K562 (cell line): ENCODE results near the gene ZIC2. TPM values are rescaled to one million over a fixed set of nuclear protein-coding genes. Genes with fewer than 3 reads are reported as not detected.

ENCODE experiments used
- ATAC-seq: fragments of 200-7000 bp; cut with Tn5 transposase; 3 replicates; pipeline ENCODE4 v1.9.1; 2020; ENCODE audit warnings: moderate library complexity
- BruUV-seq: library from RNA; stranded (reverse); fragments of 400-500 nt; replicated peaks from 2 replicates; lab custom pipeline; 2021; lab: Mats Ljungman, UMichigan
- CTCF ChIA-PET: fragments of 300-600 bp; formaldehyde crosslinking; extraction: SDS; loops from one replicate; lab custom pipeline; 2021; ENCODE audit warnings: low intra/inter-chr PET ratio; lab: Yijun Ruan, JAX
- POLR2A ChIA-PET: fragments of 300-600, 350-650 bp; sonication (Branson Sonifier 250); formaldehyde crosslinking; extraction: SDS; loops from one replicate; lab custom pipeline; 2021; ENCODE audit warnings: antibody characterized with exemption, inconsistent platforms; lab: Yijun Ruan, JAX
- DNase-seq, 4 experiments: peaks; one replicate each; pipeline versions ENCODE4 v3.0.0 to v3.0.0-alpha.2; 2011 to 2018; ENCODE audit warnings: low spot score in 3 of 4, mixed read lengths in 3 of 4; ENCODE audit errors: extremely low read depth in 1 of 4
- FAIRE-seq: peaks from 2 replicates; lab custom pipeline; 2011; peaks lifted over from hg19 to GRCh38; lab: Jason Lieb, UNC
- H2AFZ ChIP-seq: 2 replicates; pipeline ENCODE4 v1.6.0; 2011; ENCODE audit warnings: low read depth, low read length, control low read depth, inconsistent platforms
- H3K27ac ChIP-seq: fragments of 200-600 bp; 3 replicates; pipeline ENCODE4 v1.8.0; 2011; ENCODE audit warnings: low read depth, mild to moderate bottlenecking, control low read depth, inconsistent platforms, low read length, moderate library complexity, mixed read lengths; ENCODE audit errors: extremely low read depth
- H3K27me3 ChIP-seq, 2 experiments: fragments of 300-600 bp in 1 of 2; 2 replicates in 1 of 2; 3 replicates in 1 of 2; pipeline versions ENCODE4 v1.6.0 to v1.8.0; 2011; ENCODE audit warnings: inconsistent platforms in 2 of 2, low read length in 2 of 2, mild to moderate bottlenecking in 1 of 2, mixed read lengths in 1 of 2, moderate library complexity in 1 of 2; ENCODE audit not compliant: control insufficient read depth in 2 of 2, insufficient read depth in 2 of 2
- H3K36me3 ChIP-seq: fragments of 300-600 bp; 3 replicates; pipeline ENCODE4 v1.8.0; 2011; ENCODE audit warnings: mild to moderate bottlenecking, low read length, inconsistent platforms; ENCODE audit not compliant: control insufficient read depth, insufficient read depth
- H3K4me1 ChIP-seq, 2 experiments: fragments of 200-600 bp in 1 of 2; replicated peaks in 1 of 2; 2 replicates in 1 of 2; 3 replicates in 1 of 2; pipeline versions ENCODE4 v1.5.1 to v1.8.0; 2011; ENCODE audit warnings: inconsistent platforms in 2 of 2, low read length in 2 of 2, mild to moderate bottlenecking in 1 of 2, mixed read lengths in 1 of 2, moderate library complexity in 1 of 2; ENCODE audit not compliant: control insufficient read depth in 2 of 2, insufficient read depth in 2 of 2
- H3K4me2 ChIP-seq: 2 replicates; pipeline ENCODE4 v1.6.1; 2011; ENCODE audit warnings: low read length, control low read depth, inconsistent platforms, mixed read lengths; ENCODE audit not compliant: insufficient read depth
- H3K4me3 ChIP-seq: fragments of 200-600 bp; sonication (generic), shearing (Covaris generic); 2 replicates; pipeline ENCODE4 v1.5.1; 2016; ENCODE audit warnings: control low read depth, inconsistent platforms
- H3K79me2 ChIP-seq: fragments of 200-600 bp; 3 replicates; pipeline ENCODE4 v1.8.0; 2011; ENCODE audit warnings: low read length, inconsistent platforms; ENCODE audit not compliant: control insufficient read depth, insufficient read depth
- H3K9ac ChIP-seq, 2 experiments: 2 replicates each; pipeline versions ENCODE4 v1.6.0 to v1.6.1; 2011; ENCODE audit warnings: low read depth in 2 of 2, low read length in 2 of 2, control low read depth in 1 of 2, inconsistent platforms in 1 of 2, mild to moderate bottlenecking in 1 of 2, mixed read lengths in 1 of 2; ENCODE audit not compliant: insufficient read depth in 1 of 2
- H3K9me1 ChIP-seq: one replicate; pipeline ENCODE4 v1.6.0; 2011; ENCODE audit warnings: inconsistent platforms, mild to moderate bottlenecking, low read length, moderate library complexity; ENCODE audit not compliant: control insufficient read depth, insufficient read depth
- H3K9me3 ChIP-seq: replicated peaks from 2 replicates; pipeline ENCODE4 v1.5.1; 2011; ENCODE audit warnings: low read depth, low read length, inconsistent platforms; ENCODE audit not compliant: control insufficient read depth, insufficient read depth
- H4K20me1 ChIP-seq: replicated peaks from 2 replicates; pipeline ENCODE4 v1.6.1; 2011; ENCODE audit warnings: low read length, inconsistent platforms, mixed read lengths; ENCODE audit not compliant: control insufficient read depth, insufficient read depth
- HDGF ChIP-seq: fragments of 450-650 bp; IDR thresholded peaks from 2 replicates; pipeline ENCODE4 v1.6.1; 2016
- LCOR ChIP-seq: sonication (generic); formaldehyde crosslinking; IDR thresholded peaks from 2 replicates; pipeline ENCODE4 v1.8.0; 2022; ENCODE audit warnings: mild to moderate bottlenecking, missing genetic modification reagents
- MXI1 ChIP-seq: IDR thresholded peaks from 2 replicates; pipeline ENCODE4 v1.6.1; 2011; ENCODE audit warnings: low read depth, mild to moderate bottlenecking, improper control_type of control experiment, low read length
- SMAD1 ChIP-seq: fragments of 150-350 bp; IDR thresholded peaks from 2 replicates; pipeline ENCODE4 v1.6.1; 2014; ENCODE audit warnings: low read length, low read depth; ENCODE audit not compliant: partially characterized antibody
- SRSF7 ChIP-seq: fragments of 200-400 bp; formaldehyde crosslinking; optimal IDR thresholded peaks from 2 replicates; pipeline ENCODE3; 2017; ENCODE audit warnings: mild to moderate bottlenecking, low read depth, low read length
- YBX1 ChIP-seq: fragments of 450-650 bp; IDR thresholded peaks from 2 replicates; pipeline ENCODE4 v1.7.1; 2016; ENCODE audit warnings: mild to moderate bottlenecking
- ZNF212 ChIP-seq: fragments of 450-650 bp; formaldehyde crosslinking; IDR thresholded peaks from 2 replicates; pipeline ENCODE4 v1.4.0; 2020; ENCODE audit warnings: mild to moderate bottlenecking
- WGBS: fragments of 100-300 bp; shearing (Covaris generic); methylation state at CpG from one replicate; pipeline ENCODE4 v1.1.6; 2016; ENCODE audit warnings: low coverage, mixed read lengths; ENCODE audit not compliant: insufficient coverage; ENCODE audit errors: missing lambda C conversion rate; 5-methylcytosine and 5-hydroxymethylcytosine counted together
- in situ Hi-C: fragments of 300-500 bp; cut with MboI; formaldehyde crosslinking; loops from 4 replicates; pipeline ENCODE4 v1.15.0; 2018; ENCODE audit warnings: inconsistent platforms, mixed read lengths
- intact Hi-C: fragments of 100-400 bp; cut with micrococcal nuclease; formaldehyde crosslinking; loops from 2 replicates; pipeline ENCODE4 v1.14.2; 2022
- polyA plus RNA-seq, 8 experiments: library from polyadenylated mRNA; depleted of rRNA in 4 of 8; stranded (reverse) in 5 of 8; unstranded in 3 of 8; fragments of >200 nt; fragmentation: Nextera tagmentation in 2 of 8; fragmentation: Illumina TruSeq in 1 of 8; extraction: Ambion mirVana in 2 of 8; extraction: Trizol in 1 of 8; gene quantifications; 2 replicates each; pipeline versions ENCODE4 v1.2.1 to v1.2.3, GENCODE V29; 2011 to 2014; ENCODE audit warnings: inconsistent platforms in 1 of 8, missing spikeins in 1 of 8
- total RNA-seq, 7 experiments: library from RNA; depleted of rRNA in 6 of 7; stranded (reverse); fragments of >200 nt in 6 of 7; fragmentation: Illumina TruSeq in 2 of 7; extraction: Trizol in 2 of 7; gene quantifications; 2 replicates each; pipeline versions ENCODE4 v1.2.1 to v1.2.3, GENCODE V29; 2011 to 2021; ENCODE audit warnings: low replicate concordance in 1 of 7
- TF ChIP-seq, protein P1 (sequence below): IDR thresholded peaks from 2 replicates; pipeline ENCODE4 v1.6.1; 2016; ENCODE audit warnings: missing genetic modification characterization, missing compliant biosample characterization

Gene ZIC2
- total and polyA plus RNA-seq, 9 of the 15 experiments (the other 6 are each of a cell fraction or from before 2014, with no cell fraction given): 1.8 to 18.0 (median 4.5) TPM

DNA sequence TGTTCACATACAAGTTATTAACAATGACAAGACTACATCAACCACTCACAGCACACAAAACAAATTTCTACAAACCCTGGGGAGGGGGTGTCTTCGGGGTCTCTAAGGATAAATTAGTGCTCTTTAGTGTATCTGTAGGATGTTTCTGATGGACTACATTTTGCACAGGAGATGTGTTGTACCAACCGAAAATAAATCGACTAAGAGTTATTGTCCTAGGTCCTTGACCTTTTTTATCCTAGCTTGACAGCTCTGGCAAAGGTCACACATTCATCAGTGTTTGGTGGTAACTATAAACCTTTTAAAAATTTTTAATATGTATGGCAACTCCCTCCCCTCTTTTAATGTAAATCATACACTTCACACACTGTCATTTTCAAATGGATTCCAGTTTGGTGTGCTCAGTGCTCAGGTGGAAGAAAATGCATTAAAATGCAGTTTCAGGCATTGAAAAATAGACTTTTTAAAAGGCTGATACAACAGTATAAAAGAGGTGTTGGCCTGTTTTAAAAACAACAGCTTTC lies 17.7 kb upstream of the ZIC2 start:
- H3K27me3 ChIP-seq: peaks cover 5 to 10% of the 10 kb centered on the region in 2 experiments; a peak in 4 of 5 replicates
- CTCF ChIA-PET: no interaction called here
- H3K4me3 ChIP-seq: no peak overlapping the region
- no peaks in the 10 kb centered on the region for H4K20me1 ChIP-seq
- H3K9me1 ChIP-seq: no peaks in the 10 kb centered on the region
- no peak overlapping the region for H3K4me2 ChIP-seq
- H3K9me3 ChIP-seq: no peaks in the 10 kb centered on the region
- TF ChIP-seq HDGF (no peak), ZNF212 (no peak), MXI1 (no peak), LCOR (CRISPR knock-in tag) (no peak), SRSF7 (no peak), SMAD1 (no peak), YBX1 (no peak)
- TF ChIP-seq, protein P1, sequence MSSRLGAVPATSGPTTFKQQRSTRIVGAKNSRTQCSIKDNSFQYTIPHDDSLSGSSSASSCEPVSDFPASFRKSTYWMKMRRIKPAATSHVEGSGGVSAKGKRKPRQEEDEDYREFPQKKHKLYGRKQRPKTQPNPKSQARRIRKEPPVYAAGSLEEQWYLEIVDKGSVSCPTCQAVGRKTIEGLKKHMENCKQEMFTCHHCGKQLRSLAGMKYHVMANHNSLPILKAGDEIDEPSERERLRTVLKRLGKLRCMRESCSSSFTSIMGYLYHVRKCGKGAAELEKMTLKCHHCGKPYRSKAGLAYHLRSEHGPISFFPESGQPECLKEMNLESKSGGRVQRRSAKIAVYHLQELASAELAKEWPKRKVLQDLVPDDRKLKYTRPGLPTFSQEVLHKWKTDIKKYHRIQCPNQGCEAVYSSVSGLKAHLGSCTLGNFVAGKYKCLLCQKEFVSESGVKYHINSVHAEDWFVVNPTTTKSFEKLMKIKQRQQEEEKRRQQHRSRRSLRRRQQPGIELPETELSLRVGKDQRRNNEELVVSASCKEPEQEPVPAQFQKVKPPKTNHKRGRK (tag): no peak
- DNase-seq (no peak), FAIRE-seq (no peak), ATAC-seq (no peak)
- no TSS peak for BruUV-seq
- H3K79me2 ChIP-seq: peaks cover 1% of the 10 kb centered on the region; the same call in 1 of the 3 replicates
- H3K4me1 ChIP-seq: peaks cover 0 to 17% of the 10 kb centered on the region in 2 experiments; a peak in 2 of 5 replicates
- POLR2A ChIA-PET: interaction anchor here (0.6 kb wide), 1 partner anchor 17 kb away, joined by 3 read pairs; no protein-coding TSS in a partner anchor
- peaks cover 7% of the 10 kb centered on the region; the same call in 1 of the 3 replicates for H3K36me3 ChIP-seq
- no peak overlapping the region for H3K9ac ChIP-seq
- H3K27ac ChIP-seq: no peak overlapping the region
- intact Hi-C loops (no loop called here), in situ Hi-C loops (no loop called here)
- no peak overlapping the region for H2AFZ ChIP-seq
- 65% methylated on average over 3 of the region's 3 CpGs for WGBS
